IMR-90 (cell line): ENCODE data around the gene PXN. TPM values are rescaled to one million over a fixed set of nuclear protein-coding genes. Genes with fewer than 3 reads are reported as not detected.

ENCODE experiments used
- ATAC-seq: fragments of 200-7000 bp; cut with Tn5 transposase; 2 replicates; pipeline ENCODE4 v1.9.1; 2020; ENCODE audit warnings: low read depth, mild to moderate bottlenecking, moderate library complexity
- BruUV-seq: library from RNA; stranded (reverse); fragments of 400-500 nt; replicated peaks from 2 replicates; lab custom pipeline; 2021; lab: Mats Ljungman, UMichigan
- CTCF ChIA-PET: fragments of 300-600 bp; formaldehyde crosslinking; extraction: SDS; loops from one replicate; lab custom pipeline; 2021; ENCODE audit warnings: antibody characterized with exemption; lab: Yijun Ruan, JAX
- POLR2A ChIA-PET: fragments of 300-600 bp; sonication (Branson Sonifier 250); formaldehyde crosslinking; loops from one replicate; lab custom pipeline; 2022; ENCODE audit warnings: antibody characterized with exemption; ENCODE audit not compliant: unreplicated experiment; lab: Charles Lee
- DNase-seq: peaks from one replicate; pipeline ENCODE4 v3.0.0; 2013
- H2AFZ ChIP-seq: replicated peaks from 2 replicates; pipeline ENCODE3; 2013; ENCODE audit warnings: low read length, mild to moderate bottlenecking; ENCODE audit not compliant: poor library complexity
- H2AK5ac ChIP-seq: 2 replicates; pipeline ENCODE4 v1.6.1; 2013; ENCODE audit warnings: low read depth, low read length, inconsistent platforms
- H2AK9ac ChIP-seq: replicated peaks from 2 replicates; pipeline ENCODE3; 2013; ENCODE audit warnings: mild to moderate bottlenecking, low read depth, low read length, moderate library complexity; ENCODE audit not compliant: poor library complexity
- H2BK120ac ChIP-seq: 2 replicates; pipeline ENCODE4 v1.6.1; 2013; ENCODE audit warnings: low read depth, low read length, inconsistent platforms
- H2BK15ac ChIP-seq: 3 replicates; pipeline ENCODE4 v1.6.1; 2013; ENCODE audit warnings: low read depth, low read length, inconsistent platforms
- H2BK20ac ChIP-seq: 2 replicates; pipeline ENCODE4 v1.6.1; 2013; ENCODE audit warnings: low read depth, mild to moderate bottlenecking, inconsistent platforms, low read length, moderate library complexity
- H2BK5ac ChIP-seq: 2 replicates; pipeline ENCODE4 v1.6.1; 2013; ENCODE audit warnings: mild to moderate bottlenecking, low read depth, low read length, inconsistent platforms; ENCODE audit not compliant: poor library complexity, severe bottlenecking
- H3K14ac ChIP-seq: replicated peaks from 2 replicates; pipeline ENCODE4 v1.6.1; 2013; ENCODE audit warnings: low read depth, low read length, inconsistent platforms
- H3K18ac ChIP-seq: 2 replicates; pipeline ENCODE4 v1.6.1; 2013; ENCODE audit warnings: low read depth, low read length, control low read depth
- H3K23ac ChIP-seq: 2 replicates; pipeline ENCODE4 v1.6.1; 2013; ENCODE audit warnings: low read depth, low read length, inconsistent platforms
- H3K27ac ChIP-seq: 2 replicates; pipeline ENCODE4 v1.5.1; 2013; ENCODE audit warnings: mild to moderate bottlenecking, control low read depth, low read length; ENCODE audit not compliant: insufficient read depth
- H3K27me3 ChIP-seq: 2 replicates; pipeline ENCODE4 v1.6.1; 2013; ENCODE audit warnings: low read length; ENCODE audit not compliant: control insufficient read depth, insufficient read depth
- H3K36me3 ChIP-seq: 2 replicates; pipeline ENCODE4 v1.6.1; 2013; ENCODE audit warnings: low read length, mixed read lengths; ENCODE audit not compliant: control insufficient read depth, insufficient read depth
- H3K4ac ChIP-seq: 2 replicates; pipeline ENCODE4 v1.6.1; 2013; ENCODE audit warnings: low read depth, low read length, inconsistent platforms
- H3K4me1 ChIP-seq: 2 replicates; pipeline ENCODE4 v1.6.1; 2013; ENCODE audit warnings: low read length, mixed read lengths; ENCODE audit not compliant: control insufficient read depth, insufficient read depth
- H3K4me2 ChIP-seq: 2 replicates; pipeline ENCODE4 v1.6.1; 2013; ENCODE audit warnings: low read depth, mild to moderate bottlenecking, control low read depth, low read length, moderate library complexity
- H3K4me3 ChIP-seq: 2 replicates; pipeline ENCODE4 v1.5.1; 2013; ENCODE audit warnings: low read depth, mild to moderate bottlenecking, control low read depth, low read length, moderate library complexity; ENCODE audit not compliant: insufficient read depth
- H3K56ac ChIP-seq: 2 replicates; pipeline ENCODE4 v1.6.1; 2013; ENCODE audit warnings: low read length, inconsistent platforms; ENCODE audit not compliant: insufficient read depth; ENCODE audit errors: extremely low read depth
- H3K79me1 ChIP-seq, 2 experiments: 2 replicates each; pipeline ENCODE4 v1.6.1; 2013; ENCODE audit warnings: low read length in 2 of 2, inconsistent platforms in 1 of 2, low read depth in 1 of 2
- H3K9ac ChIP-seq: 2 replicates; pipeline ENCODE4 v1.6.1; 2013; ENCODE audit warnings: low read depth, low read length, control low read depth
- H3K9me1 ChIP-seq: 2 replicates; pipeline ENCODE4 v1.6.1; 2013; ENCODE audit warnings: low read length, inconsistent platforms; ENCODE audit not compliant: insufficient read depth
- H3K9me3 ChIP-seq: 2 replicates; pipeline ENCODE4 v1.6.1; 2013; ENCODE audit warnings: low read length; ENCODE audit not compliant: control insufficient read depth, insufficient read depth
- H4K20me1 ChIP-seq: 2 replicates; pipeline ENCODE4 v1.6.1; 2013; ENCODE audit warnings: low read length, inconsistent platforms; ENCODE audit not compliant: insufficient read depth
- H4K5ac ChIP-seq: 2 replicates; pipeline ENCODE4 v1.6.1; 2013; ENCODE audit warnings: mild to moderate bottlenecking, low read depth, low read length, control low read depth
- H4K8ac ChIP-seq, 2 experiments: 2 replicates each; pipeline ENCODE4 v1.6.1; 2013; ENCODE audit warnings: low read depth in 2 of 2, low read length in 2 of 2, control low read depth in 1 of 2, inconsistent platforms in 1 of 2
- H4K91ac ChIP-seq: 2 replicates; pipeline ENCODE4 v1.6.1; 2013; ENCODE audit warnings: low read depth, low read length, inconsistent platforms; ENCODE audit not compliant: insufficient read depth
- BHLHE40 ChIP-seq: fragments of 150-350 bp; IDR thresholded peaks from 2 replicates; pipeline ENCODE4 v1.6.1; 2016; ENCODE audit warnings: mild to moderate bottlenecking, low read depth, low read length
- CEBPB ChIP-seq: IDR thresholded peaks from 2 replicates; pipeline ENCODE4 v1.6.1; 2012; ENCODE audit warnings: low read depth, low read length, improper control_type of control experiment
- CHD1 ChIP-seq: IDR thresholded peaks from 2 replicates; pipeline ENCODE4 v1.6.1; 2012; ENCODE audit warnings: low read depth, low read length, improper control_type of control experiment
- CTCF ChIP-seq: conservative IDR thresholded peaks from 2 replicates; pipeline ENCODE4 v1.5.1; 2012; ENCODE audit warnings: mild to moderate bottlenecking, low read depth, low read length, improper control_type of control experiment
- ELK1 ChIP-seq: fragments of 150-350 bp; IDR thresholded peaks from 2 replicates; pipeline ENCODE4 v1.6.1; 2016; ENCODE audit warnings: low read depth, mild to moderate bottlenecking, low read length, moderate library complexity, borderline replicate concordance
- FOS ChIP-seq: fragments of 150-350 bp; IDR thresholded peaks from 2 replicates; pipeline ENCODE4 v1.6.1; 2016; ENCODE audit warnings: low read depth, low read length
- MAZ ChIP-seq: IDR thresholded peaks from 2 replicates; pipeline ENCODE4 v1.6.1; 2012; ENCODE audit warnings: low read depth, mild to moderate bottlenecking, low read length, improper control_type of control experiment, moderate library complexity, borderline replicate concordance
- MXI1 ChIP-seq: IDR thresholded peaks from 2 replicates; pipeline ENCODE4 v1.6.1; 2012; ENCODE audit warnings: low read depth, mild to moderate bottlenecking, low read length, moderate library complexity, borderline replicate concordance
- NFE2L2 ChIP-seq: fragments of 150-350 bp; IDR thresholded peaks from 2 replicates; pipeline ENCODE4 v1.6.1; 2016; ENCODE audit warnings: low read depth, mild to moderate bottlenecking, low read length
- RAD21 ChIP-seq: IDR thresholded peaks from 2 replicates; pipeline ENCODE4 v1.6.1; 2012; ENCODE audit warnings: low read length, improper control_type of control experiment
- RCOR1 ChIP-seq: IDR thresholded peaks from 2 replicates; pipeline ENCODE4 v1.6.1; 2012; ENCODE audit warnings: mild to moderate bottlenecking, low read length, improper control_type of control experiment; ENCODE audit not compliant: insufficient replicate concordance
- RFX5 ChIP-seq: IDR thresholded peaks from 2 replicates; pipeline ENCODE4 v1.8.0; 2012; ENCODE audit warnings: low read depth, mild to moderate bottlenecking, low read length, moderate library complexity
- SMC3 ChIP-seq: fragments of 150-350 bp; IDR thresholded peaks from 2 replicates; pipeline ENCODE4 v1.6.1; 2016; ENCODE audit warnings: low read depth, mild to moderate bottlenecking, antibody characterized with exemption, low read length, moderate library complexity
- USF2 ChIP-seq: fragments of 150-350 bp; IDR thresholded peaks from 2 replicates; pipeline ENCODE4 v1.6.1; 2017; ENCODE audit warnings: mild to moderate bottlenecking, antibody characterized with exemption, low read length, low read depth
- WGBS, 2 experiments: methylation state at CpG; one replicate each; pipeline versions ENCODE4 v1.1.5 to v1.1.7; 2013; ENCODE audit warnings: missing lambda C conversion rate in 2 of 2; ENCODE audit not compliant: insufficient read length in 1 of 2; ENCODE audit errors: extremely low coverage in 2 of 2; 5-methylcytosine and 5-hydroxymethylcytosine counted together
- dilution Hi-C: fragments of 300-500 bp; cut with HindIII; formaldehyde crosslinking; loops from one replicate; pipeline ENCODE4 v1.14.3; 2018; ENCODE audit warnings: low sequenced_read_pairs; ENCODE audit not compliant: unreplicated experiment
- in situ Hi-C: fragments of 300-500 bp; cut with MboI; formaldehyde crosslinking; loops from 3 replicates; pipeline ENCODE4 v1.14.3; 2019; ENCODE audit warnings: low sequenced_read_pairs, inconsistent platforms, mixed read lengths
- intact Hi-C: fragments of 100-400 bp; cut with micrococcal nuclease; formaldehyde crosslinking; loops from 2 replicates; pipeline ENCODE4 v1.10.0; 2022
- polyA plus RNA-seq, 3 experiments: library from polyadenylated mRNA; depleted of rRNA; stranded (reverse); fragments of >200 nt; gene quantifications; 2 replicates each; pipeline ENCODE4 v1.2.3, GENCODE V29; 2012; ENCODE audit warnings: low replicate concordance in 1 of 3
- total RNA-seq: library from RNA; depleted of rRNA; stranded (reverse); fragments of >200 nt; gene quantifications from 2 replicates; pipeline ENCODE4 v1.2.3, GENCODE V29; 2012

PXN gene
- total and polyA plus RNA-seq, 2 of the 4 experiments (the other 2 are of a cell fraction): 46.6 to 134 TPM

- Histone ChIP-seq H2AFZ (peak overlapping the region; percentile 92), H3K18ac (no peak overlapping the region), H4K20me1 (peaks cover 34% of the 10 kb centered on the region), H2BK5ac (no peak overlapping the region), H3K36me3 (peaks cover 4% of the 10 kb centered on the region; the same call in 1 of the 2 replicates), H3K27ac (no peak overlapping the region), H2AK5ac (peak overlapping the region; percentile 99), H3K23ac (no peak overlapping the region), H2BK120ac (peak overlapping the region; percentile 68; the same call in 1 of the 2 replicates), H3K9ac (no peak overlapping the region), H4K8ac (peak overlapping the region in 1 of 2 experiments; percentile 74; a peak in 1 of 4 replicates), H3K56ac (no peak overlapping the region), H2BK15ac (peak overlapping the region; percentile 73; the same call in 1 of the 3 replicates), H3K4me1 (peaks cover 19% of the 10 kb centered on the region), H3K27me3 (no peaks in the 10 kb centered on the region), H3K4ac (peak overlapping the region; percentile 83; the same call in 1 of the 2 replicates), H3K4me3 (no peak overlapping the region), H4K5ac (no peak overlapping the region), H4K91ac (no peak overlapping the region), H2BK20ac (no peak overlapping the region), H3K79me1 (peaks cover 2 to 32% of the 10 kb centered on the region in 2 experiments; a peak in 2 of 4 replicates), H3K9me3 (no peaks in the 10 kb centered on the region), H3K9me1 (peaks cover 17% of the 10 kb centered on the region), H3K14ac (no peak overlapping the region), H2AK9ac (peak overlapping the region; percentile 95), H3K4me2 (no peak overlapping the region)
- ATAC-seq: no peak
- no TSS peak for BruUV-seq
- no peak for DNase-seq
- ChIA-PET POLR2A (interaction anchor here (1.0 to 6.5 kb wide), 5 partner anchors 25 to 66 kb away, joined by 5 to 39 read pairs (median 7); partner anchors contain the start of genes RNU4-2 and RPLP0), CTCF (interaction anchor here (0.7 to 7.2 kb wide), 4 partner anchors 9 to 65 kb away, joined by 3 to 116 read pairs (median 7); partner anchors contain the start of gene RPLP0)
- intact Hi-C loops (no loop called here), in situ Hi-C loops (no loop called here), dilution Hi-C loops (no loop called here)
- 23% methylated on average over 4 of the region's 8 CpGs; no CpG with 5 or more reads in 1 of the 2 experiments for WGBS, 2 experiments
- TF ChIP-seq BHLHE40: no peak
- no peak for TF ChIP-seq MXI1
- TF ChIP-seq RFX5: no peak
- TF ChIP-seq CHD1: no peak
- TF ChIP-seq RCOR1: no peak
- TF ChIP-seq FOS: no peak
- TF ChIP-seq NFE2L2: no peak
- no peak for TF ChIP-seq MAZ
- TF ChIP-seq CEBPB: no peak
- no peak for TF ChIP-seq CTCF
- no peak for TF ChIP-seq RAD21
- no peak for TF ChIP-seq SMC3
- no peak for TF ChIP-seq ELK1
- no peak for TF ChIP-seq USF2
These were observed 795 bp upstream of the PXN start for GRCh38 chr12:120266180-120266870.
